Neural crest cell (in vitro differentiated cells): ENCODE measurements around the gene DTHD1. TPM values are rescaled to one million over a fixed set of nuclear protein-coding genes. Genes with fewer than 3 reads are reported as not detected.

Experiments
- DNase-seq: peaks from one replicate; pipeline ENCODE4 v3.0.0; 2021; ENCODE audit warnings: low read depth, mixed read lengths, low spot score
- H3K27ac Mint-ChIP-seq: one replicate; pipeline ENCODE4 v1.8.0; 2021; ENCODE audit warnings: mild to moderate bottlenecking, mixed read lengths; ENCODE audit not compliant: unreplicated experiment
- H3K27me3 Mint-ChIP-seq: 2 replicates; pipeline ENCODE4 v1.8.0; 2021; ENCODE audit warnings: low read depth, mild to moderate bottlenecking, mixed read lengths
- H3K36me3 Mint-ChIP-seq: 2 replicates; pipeline ENCODE4 v1.8.0; 2021; ENCODE audit warnings: low read depth, mild to moderate bottlenecking, mixed read lengths
- H3K4me1 Mint-ChIP-seq: 2 replicates; pipeline ENCODE4 v1.8.0; 2021; ENCODE audit warnings: mixed read lengths
- H3K4me3 Mint-ChIP-seq: one replicate; pipeline ENCODE4 v1.8.0; 2021; ENCODE audit warnings: mild to moderate bottlenecking, mixed read lengths
- H3K9me3 Mint-ChIP-seq: 2 replicates; pipeline ENCODE4 v1.8.0; 2021; ENCODE audit warnings: mixed read lengths
- total RNA-seq: library from RNA; stranded (reverse); gene quantifications from 2 replicates; pipeline ENCODE4 v1.2.1, GENCODE V29; 2021
- TF ChIP-seq, protein P1 (sequence below): fragments of 200-600 bp; sonication (generic); conservative IDR thresholded peaks from 2 replicates; pipeline ENCODE4 v1.5.0; 2021; ENCODE audit warnings: antibody characterized with exemption, mild to moderate bottlenecking

Gene DTHD1
- total RNA-seq, 1 donor from 2014 or later: not detected

DNA sequence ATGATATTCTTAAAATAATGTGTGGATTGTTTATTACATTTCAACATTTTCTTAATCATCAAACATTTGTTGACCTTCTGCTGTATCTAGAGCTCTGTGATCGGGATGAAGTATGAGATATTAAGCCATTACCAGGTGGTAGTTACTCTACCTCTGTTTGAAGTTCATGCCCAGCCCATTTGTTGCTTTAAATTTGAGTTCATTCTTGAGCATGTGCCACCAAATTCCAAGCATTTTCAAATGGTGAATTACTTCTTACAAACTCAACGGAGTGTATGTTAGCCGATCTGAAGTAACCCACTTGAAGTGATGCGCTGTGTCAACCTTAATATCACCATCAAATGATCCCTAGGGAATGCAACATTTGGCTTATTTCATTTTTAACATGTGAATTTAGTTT lies 7.3 kb upstream of the DTHD1 start:
- H3K27me3 Mint-ChIP-seq: no peaks in the 10 kb centered on the region
- no peaks in the 10 kb centered on the region for H3K36me3 Mint-ChIP-seq
- TF ChIP-seq, protein P1, sequence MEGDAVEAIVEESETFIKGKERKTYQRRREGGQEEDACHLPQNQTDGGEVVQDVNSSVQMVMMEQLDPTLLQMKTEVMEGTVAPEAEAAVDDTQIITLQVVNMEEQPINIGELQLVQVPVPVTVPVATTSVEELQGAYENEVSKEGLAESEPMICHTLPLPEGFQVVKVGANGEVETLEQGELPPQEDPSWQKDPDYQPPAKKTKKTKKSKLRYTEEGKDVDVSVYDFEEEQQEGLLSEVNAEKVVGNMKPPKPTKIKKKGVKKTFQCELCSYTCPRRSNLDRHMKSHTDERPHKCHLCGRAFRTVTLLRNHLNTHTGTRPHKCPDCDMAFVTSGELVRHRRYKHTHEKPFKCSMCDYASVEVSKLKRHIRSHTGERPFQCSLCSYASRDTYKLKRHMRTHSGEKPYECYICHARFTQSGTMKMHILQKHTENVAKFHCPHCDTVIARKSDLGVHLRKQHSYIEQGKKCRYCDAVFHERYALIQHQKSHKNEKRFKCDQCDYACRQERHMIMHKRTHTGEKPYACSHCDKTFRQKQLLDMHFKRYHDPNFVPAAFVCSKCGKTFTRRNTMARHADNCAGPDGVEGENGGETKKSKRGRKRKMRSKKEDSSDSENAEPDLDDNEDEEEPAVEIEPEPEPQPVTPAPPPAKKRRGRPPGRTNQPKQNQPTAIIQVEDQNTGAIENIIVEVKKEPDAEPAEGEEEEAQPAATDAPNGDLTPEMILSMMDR: no peak
- H3K9me3 Mint-ChIP-seq: no peaks in the 10 kb centered on the region
- DNase-seq: no peak
- peaks cover 3% of the 10 kb centered on the region for H3K4me1 Mint-ChIP-seq
- no peak overlapping the region for H3K4me3 Mint-ChIP-seq
- no peak overlapping the region for H3K27ac Mint-ChIP-seq

DNA sequence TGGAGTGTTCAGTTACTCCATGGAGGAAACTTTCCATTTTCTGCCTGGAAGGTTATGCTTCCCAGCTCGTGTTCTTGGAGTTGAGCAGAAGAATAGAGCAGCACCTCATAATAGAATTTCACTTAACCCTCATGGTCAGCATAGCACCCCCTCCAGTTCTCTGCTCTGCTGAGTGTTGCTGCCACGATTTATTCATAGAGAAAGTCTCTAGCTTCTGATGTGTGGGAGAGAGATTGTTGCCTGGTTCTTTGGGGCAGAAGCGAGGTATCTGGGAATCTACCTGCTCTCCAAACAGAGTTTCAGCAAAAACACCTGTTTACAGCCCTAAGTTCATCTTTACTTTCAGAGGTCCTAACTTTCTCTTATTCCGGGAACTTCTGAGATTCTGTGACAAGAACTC lies 3.9 kb upstream of the DTHD1 start:
- H3K4me1 Mint-ChIP-seq: peaks cover 17% of the 10 kb centered on the region

DNA sequence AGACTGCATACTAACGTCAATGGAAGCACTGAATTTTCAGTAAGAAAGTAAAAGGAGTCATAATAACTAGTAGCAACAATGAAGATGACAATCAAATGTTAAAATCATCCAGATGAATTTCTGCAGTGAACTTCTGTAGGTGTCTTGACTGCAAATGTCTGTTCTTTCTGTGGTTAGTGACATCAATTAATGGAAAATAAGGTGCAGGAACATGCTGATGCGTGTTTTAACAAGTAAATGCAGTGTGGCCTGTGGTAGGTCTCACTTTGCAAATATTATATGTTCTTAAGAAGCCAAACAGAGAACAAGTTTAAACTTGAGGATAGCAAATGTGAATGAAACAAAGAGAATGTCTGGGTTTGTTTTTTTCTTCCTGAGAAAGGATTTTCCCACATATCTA lies 2.6 kb upstream of the DTHD1 start:
- TF ChIP-seq, protein P1: no peak
- Mint-ChIP-seq H3K27ac (no peak overlapping the region), H3K9me3 (no peaks in the 10 kb centered on the region), H3K27me3 (no peaks in the 10 kb centered on the region), H3K4me1 (peaks cover 28% of the 10 kb centered on the region), H3K4me3 (no peak overlapping the region), H3K36me3 (no peaks in the 10 kb centered on the region)
- no peak for DNase-seq

More for the DNA sequence above, 3.9 kb upstream of the DTHD1 start:
- Mint-ChIP-seq H3K4me3 (no peak overlapping the region), H3K27me3 (no peaks in the 10 kb centered on the region), H3K27ac (no peak overlapping the region), H3K36me3 (no peaks in the 10 kb centered on the region), H3K9me3 (no peaks in the 10 kb centered on the region)
- no peak for DNase-seq
- TF ChIP-seq, protein P1: no peak

DNA sequence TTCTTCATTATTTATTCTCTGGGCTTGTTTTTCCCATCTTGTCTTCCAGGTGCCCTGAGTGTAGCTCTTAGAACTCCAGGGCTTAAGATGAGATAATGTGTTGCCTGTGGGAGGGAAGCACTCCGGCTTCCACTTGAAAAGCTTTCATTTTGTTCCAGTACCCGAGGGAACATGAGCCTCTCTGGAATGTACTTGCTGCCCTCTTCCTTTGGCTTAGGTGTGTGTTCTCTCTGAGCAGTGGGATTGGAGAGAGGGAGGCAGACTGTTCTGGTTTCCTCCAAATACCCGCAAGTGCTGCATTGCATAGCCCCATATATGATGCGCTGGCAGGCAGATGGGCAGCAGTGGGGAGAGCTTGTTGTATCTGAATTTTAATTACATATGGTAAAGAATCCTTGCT lies 861 bp upstream of the DTHD1 start:
- no peak overlapping the region for H3K27ac Mint-ChIP-seq
- no peaks in the 10 kb centered on the region for H3K36me3 Mint-ChIP-seq
- no peaks in the 10 kb centered on the region for H3K27me3 Mint-ChIP-seq
- no peak overlapping the region for H3K4me3 Mint-ChIP-seq
- peaks cover 38% of the 10 kb centered on the region for H3K4me1 Mint-ChIP-seq
- peaks cover 4% of the 10 kb centered on the region for H3K9me3 Mint-ChIP-seq
- no peak for DNase-seq
- TF ChIP-seq, protein P1: no peak

DNA sequence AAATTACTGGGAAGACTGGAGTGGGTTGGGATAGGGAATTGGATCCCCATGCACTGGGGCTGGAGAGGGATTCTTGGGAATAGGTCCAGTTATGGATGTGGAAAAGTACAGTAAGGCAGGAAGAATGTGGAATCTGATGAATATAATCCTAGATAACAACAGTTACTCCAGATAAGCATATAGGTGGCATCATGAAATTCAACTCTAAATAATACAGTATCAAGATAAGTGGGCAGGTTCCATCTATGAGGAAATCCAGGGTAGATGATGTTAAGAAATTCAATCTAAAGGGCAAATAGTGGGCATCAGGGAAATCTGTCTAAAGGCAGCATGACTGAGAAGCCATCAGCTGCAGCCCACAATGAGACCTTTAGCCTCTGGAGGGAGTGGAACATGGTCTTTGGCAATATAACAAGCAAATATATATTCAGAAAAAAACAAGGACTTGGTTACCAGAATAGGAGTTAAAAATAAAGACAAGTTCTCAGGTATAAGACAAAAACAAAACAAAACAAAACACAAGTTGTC lies 1.2 kb downstream of the DTHD1 start:
- H3K27ac Mint-ChIP-seq: no peak overlapping the region
- TF ChIP-seq, protein P1: no peak
- no peak for DNase-seq
- H3K4me1 Mint-ChIP-seq: peaks cover 38% of the 10 kb centered on the region
- H3K4me3 Mint-ChIP-seq: no peak overlapping the region
- H3K9me3 Mint-ChIP-seq: peaks cover 7% of the 10 kb centered on the region
- no peaks in the 10 kb centered on the region for H3K27me3 Mint-ChIP-seq
- no peaks in the 10 kb centered on the region for H3K36me3 Mint-ChIP-seq
